Measurements from ENCODE around the gene TMEM135.

The TMEM135 gene

DNA sequence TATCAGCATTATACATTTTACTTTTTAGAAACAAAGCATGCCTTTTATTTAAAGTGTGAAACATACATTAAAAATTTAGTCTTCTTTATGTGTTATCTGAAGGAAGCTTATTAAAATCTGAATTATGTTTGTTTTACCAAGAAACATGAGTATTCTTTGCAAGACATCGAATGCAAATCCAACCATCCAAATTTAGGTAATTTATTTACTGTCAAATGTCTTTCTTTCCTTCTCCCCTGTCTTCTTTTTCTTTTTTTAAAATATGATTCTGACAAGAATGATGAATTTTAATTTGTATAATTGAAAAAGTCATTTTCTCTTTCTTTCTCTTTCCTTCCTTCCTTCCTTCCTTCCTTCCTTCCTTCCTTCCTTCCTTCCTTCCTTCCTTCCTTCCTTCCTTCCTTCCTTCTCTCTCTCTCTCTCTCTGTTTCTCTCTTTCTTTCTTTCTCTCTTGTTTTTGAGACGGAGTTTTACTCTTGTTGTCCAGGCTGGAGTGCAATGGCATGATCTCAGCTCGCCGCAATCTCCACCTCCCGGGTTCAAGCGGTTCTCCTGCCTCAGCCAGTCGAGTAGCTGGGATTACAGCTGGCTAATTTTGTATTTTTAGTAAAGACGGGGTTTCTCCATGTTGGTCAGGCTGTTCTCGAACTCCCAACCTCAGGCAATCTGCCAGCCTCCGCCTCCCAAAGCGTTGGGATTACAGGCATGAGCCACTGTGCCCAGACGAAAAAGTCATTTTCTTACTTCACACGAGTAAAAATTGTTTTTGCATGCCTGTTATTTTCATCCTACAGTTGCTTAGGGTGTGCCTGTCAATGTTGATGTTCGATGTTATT lies 157.5 kb downstream of the TMEM135 start:
- DNase-seq (ENCODE audit: low spot score): no peak

DNA sequence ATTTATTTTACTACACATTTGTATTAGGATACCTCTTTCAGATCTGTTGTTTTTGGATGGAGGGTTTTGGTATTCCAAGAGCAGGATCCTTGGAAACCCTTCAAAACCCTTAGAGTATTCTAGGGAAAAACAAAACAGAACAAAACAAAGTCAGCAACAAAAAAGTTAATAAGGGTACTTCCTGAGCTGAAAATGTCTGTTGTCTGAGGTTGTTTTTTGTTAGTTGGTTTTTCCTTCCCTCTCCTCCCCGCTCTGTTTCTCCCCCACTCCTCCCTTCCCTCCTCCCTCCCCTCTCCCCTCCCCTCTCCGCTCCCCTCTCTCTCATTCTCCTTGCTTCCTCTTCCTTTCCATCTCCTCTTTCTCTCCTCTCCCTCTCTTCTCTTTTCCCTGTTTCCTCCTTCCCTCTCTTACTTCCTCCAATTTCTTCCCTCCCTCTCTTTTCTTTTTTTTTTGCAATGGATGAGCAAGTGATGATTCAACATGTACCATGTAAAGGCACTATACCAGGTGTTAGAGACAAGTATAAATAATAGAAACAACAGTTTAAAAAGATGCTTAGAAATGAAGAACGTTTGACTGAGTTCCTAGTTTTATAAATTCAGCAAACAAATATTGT lies 160.6 kb downstream of the TMEM135 start:
- DNase-seq (ENCODE audit: low spot score): no peak

DNA sequence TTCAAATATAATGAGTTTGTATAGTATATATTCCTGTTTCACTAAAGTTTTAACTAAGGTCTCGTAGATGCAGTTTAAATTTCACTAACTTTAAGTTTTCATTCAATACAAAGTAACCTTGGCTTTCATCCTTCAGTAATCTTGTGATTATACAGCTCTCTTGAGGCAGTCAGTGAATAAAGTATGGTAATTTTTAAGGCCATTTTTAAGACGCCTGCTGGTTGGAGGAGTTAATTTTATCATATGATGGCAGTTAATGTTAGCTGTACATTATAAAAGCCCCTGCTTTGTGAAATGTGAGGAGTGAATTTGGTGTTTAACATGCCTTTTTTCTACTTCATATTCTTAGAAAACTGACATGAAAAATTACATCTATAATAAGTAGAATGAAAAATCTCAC lies 163.6 kb downstream of the TMEM135 start:
- DNase-seq (ENCODE audit: low spot score): no peak

DNA sequence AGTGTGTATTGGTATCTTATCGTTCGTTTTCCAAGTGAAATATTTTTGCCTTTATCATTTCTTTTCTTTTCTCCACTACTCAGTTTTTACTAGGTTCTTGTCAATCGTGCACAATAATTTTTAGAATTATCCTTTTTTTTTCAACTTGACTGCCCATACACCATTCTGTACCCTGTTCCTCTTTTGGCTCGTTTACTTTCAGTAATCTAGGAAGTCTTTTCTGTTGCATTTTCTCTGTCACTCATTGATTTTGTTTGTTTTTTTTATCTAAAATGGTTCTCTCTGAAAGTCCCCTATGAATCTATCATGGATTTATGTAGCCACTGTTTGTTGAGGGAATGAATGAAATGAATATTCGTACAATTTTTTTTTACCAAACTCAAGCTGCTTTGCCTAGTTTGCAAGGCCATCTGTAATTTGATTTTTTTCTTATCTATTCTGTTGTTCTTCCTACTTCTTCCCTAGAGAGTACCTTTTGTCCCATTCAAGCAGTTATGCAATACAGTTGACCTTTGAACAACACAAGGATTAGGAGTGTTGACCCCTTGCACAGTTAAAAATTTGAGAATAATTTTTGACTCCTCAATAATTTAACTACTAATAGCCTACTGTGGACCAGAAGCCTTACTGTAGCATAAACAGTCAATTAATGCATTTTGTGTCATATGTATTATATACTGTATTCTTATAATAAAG lies 166.3 kb downstream of the TMEM135 start:
- DNase-seq (ENCODE audit: low spot score): no peak

DNA sequence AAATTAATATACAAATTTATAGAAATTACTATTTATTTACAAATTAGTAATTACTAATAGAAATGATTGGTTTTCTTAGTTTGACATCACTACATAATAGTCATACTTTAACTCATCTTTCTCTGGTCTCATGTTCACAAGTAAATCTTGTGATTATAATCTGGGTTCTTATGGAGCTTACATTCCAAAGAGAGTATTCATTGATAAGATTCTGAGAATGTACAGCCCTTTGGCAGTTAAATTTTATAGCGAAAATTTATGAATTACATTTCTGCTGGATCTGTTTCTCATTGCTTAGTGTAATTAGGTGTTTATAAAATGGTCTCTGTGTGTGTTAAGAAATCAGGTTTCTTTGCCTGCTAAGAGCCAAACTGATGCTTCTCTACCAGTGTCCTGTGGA lies 175.2 kb downstream of the TMEM135 start:
- no peak for DNase-seq (ENCODE audit: low spot score)

DNA sequence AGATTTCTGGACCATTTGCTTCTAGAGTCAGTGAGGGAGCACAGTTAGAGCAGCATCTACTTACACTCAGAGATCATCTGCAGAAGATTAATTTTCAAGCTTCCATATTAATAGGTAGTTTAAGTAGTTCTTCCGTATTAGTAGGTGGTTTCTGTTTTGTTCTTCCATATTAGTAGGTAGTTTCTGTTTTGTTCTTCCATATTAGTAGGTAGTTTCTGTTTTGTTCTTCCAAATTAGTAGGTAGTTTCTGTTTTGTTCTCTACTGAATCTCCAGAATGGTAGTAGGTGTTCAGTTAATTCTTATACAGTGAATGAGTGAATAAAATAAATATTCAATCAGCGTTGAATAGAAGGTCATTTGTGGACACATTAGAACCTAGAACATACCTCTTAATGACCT lies 175.7 kb downstream of the TMEM135 start:
- DNase-seq (ENCODE audit: low spot score): no peak

DNA sequence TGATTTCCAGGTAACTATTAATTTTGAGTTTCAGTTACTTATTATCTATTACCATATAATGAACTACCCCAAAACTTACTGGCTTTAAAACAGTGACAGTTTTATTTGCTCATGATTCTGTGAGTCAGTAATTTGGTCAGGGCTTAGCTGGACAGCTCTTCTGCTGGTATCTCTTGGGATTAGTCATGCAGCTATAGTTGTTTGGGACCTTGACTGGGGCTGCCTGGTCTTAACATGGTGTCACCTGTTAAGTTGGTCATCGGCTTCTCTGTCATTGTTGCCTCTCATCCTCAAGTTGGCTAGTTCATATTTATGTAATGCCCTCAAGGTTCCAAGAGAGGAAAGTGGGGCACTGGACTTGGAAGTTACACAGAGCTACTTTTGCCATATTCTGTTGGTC lies 177.5 kb downstream of the TMEM135 start:
- DNase-seq (ENCODE audit: low spot score): no peak

DNA sequence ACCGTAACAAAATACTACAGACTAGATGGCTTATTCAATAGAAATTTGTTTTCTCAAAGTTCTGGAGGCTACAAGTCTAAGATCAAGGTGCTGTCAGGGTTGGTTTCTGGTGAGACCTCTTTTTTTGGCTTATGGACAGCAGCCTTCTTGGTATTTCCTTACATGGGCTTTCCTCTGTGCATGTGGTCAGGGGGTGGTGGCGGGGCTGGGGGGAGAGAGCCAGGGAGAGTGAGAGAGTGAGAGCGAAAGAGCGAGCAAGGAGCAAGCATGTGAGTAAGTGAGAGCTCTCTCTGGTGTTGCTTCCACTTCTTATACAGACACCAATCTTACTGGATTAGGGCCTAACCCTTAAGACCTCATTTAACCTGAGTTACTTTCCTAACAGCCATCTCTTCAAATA lies 181.5 kb downstream of the TMEM135 start:
- DNase-seq (ENCODE audit: low spot score): no peak

DNA sequence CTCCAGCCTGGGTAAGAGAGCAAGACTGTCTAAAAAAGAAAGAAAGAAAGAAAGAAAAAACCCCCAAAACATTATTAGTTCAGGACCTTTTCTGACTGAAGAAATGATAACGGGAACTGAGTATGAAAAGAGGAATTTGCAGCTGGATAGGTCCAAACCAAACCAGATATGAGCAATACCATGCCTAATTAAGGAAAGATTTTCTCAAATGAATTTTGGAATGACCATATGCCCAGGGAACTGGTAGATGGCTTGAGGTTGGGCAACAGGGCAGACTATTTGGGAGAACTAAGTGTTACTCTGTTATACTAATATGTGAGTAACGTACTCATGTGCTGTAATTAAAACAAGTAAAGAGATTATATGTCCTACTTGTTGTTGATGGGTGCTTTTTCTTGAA lies 186.1 kb downstream of the TMEM135 start:
- DNase-seq (ENCODE audit: low spot score): no peak

DNA sequence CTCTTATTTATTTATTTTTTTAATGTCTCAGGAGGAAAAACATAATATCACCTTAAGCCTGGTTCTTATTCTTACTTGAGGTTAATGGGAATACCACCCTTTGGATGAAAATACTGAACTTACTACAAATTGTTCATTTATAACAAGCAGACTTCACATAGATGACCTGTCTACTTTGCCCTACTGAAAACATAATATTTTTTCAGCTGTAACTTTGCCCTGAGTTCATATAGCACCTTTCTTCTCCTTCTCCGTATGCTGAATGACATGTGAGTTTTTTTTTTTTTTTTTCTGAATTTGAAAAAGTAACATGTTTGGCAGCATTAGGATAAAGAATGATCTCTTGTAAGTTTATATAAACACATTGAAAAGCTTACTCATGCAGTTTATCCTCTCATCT lies 186.8 kb downstream of the TMEM135 start:
- no peak for DNase-seq (ENCODE audit: low spot score)

DNA sequence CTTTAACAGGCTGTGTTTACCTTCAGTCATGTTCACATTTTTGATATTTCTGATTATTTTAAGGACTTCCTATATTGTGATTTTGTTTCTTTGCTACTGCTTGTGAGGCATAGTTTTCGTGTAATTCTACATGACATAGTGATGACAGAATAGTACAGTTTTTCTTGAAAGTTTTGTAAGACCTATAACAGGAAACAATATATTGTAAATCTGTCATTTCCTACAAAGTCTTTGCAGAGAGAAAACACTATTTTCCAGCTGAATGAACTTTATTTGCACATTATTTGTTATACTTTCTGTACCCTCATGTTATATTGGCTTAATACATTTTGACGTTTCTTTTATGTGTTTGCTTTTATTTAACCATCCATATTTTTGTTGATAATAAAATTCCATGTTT lies 191.1 kb downstream of the TMEM135 start:
- DNase-seq (ENCODE audit: low spot score): no peak

DNA sequence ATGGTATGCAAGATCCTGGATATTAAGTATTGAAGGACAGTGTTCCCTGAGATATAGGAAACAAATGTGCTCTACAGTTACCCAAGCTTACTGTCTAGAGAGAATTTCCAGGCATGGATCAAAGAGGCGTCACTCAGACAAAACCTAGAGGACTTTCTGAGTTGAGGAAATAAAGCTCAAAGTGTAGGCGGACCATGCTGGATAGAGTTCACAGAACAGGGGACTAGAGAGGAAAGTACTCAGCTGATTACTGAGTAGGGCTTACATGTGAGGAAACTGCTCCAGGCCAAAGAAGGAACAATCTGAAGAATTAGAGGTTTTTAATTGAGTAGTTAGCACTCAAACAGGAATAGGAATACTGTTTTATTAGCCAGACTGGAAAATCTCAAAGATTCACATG lies 193.3 kb downstream of the TMEM135 start:
- no peak for DNase-seq (ENCODE audit: low spot score)

DNA sequence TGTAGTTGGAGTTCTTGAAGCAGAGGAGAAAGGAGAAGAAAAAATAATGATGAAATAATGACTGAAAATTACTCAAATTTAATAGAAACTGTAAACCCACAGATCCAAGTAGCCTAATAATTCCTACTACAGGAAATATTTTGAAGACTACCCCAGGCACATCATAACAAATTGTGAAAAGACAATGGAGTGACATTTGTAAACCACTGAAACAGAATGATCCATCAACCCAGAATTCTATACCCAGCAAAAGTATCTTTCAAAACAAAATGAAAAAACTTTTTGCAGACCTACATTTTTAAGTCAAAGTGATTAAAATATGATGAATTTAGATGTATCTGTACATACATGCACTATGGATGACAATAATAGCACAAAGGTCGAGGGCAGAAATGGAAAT lies 194.6 kb downstream of the TMEM135 start:
- no peak for DNase-seq (ENCODE audit: low spot score)

DNA sequence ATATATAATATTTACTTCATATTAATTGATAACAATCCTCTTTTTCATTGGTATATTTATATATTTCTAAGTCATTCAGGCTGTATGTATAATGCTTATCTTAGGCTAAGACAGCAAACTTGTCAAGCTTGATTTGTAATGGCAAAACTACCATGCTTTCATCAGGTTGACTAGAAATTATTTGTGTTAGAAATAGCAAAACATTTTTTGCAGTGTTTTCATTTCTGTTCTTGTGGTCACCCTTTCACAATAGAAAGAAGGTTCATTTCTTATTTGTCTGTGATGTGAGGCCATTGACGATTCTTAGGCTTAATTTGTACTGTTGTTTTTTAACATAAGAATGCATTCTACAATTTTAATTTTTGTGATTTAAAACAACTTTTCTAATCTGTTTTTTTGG lies 197.6 kb downstream of the TMEM135 start:
- DNase-seq (ENCODE audit: low spot score): no peak

DNA sequence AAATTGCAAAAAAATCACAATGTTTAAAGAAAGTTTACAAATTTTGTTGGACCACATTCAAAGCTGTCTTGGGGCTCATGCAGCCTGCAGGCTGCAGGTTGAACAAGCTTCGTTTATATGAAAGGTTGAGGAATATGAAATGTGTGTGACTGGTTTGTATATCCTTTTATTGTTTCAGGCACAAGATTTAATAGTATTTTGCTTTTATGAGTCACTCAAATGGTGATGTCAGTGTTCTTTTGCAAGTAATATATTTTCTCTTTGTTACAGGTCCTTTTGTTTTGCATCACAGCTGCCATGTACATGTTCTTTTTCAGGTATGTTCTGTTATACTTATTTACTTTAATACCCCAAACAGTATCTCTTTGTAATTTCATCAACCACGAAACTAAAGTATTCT lies 198.6 kb downstream of the TMEM135 start:
- no peak for DNase-seq (ENCODE audit: low spot score)

DNA sequence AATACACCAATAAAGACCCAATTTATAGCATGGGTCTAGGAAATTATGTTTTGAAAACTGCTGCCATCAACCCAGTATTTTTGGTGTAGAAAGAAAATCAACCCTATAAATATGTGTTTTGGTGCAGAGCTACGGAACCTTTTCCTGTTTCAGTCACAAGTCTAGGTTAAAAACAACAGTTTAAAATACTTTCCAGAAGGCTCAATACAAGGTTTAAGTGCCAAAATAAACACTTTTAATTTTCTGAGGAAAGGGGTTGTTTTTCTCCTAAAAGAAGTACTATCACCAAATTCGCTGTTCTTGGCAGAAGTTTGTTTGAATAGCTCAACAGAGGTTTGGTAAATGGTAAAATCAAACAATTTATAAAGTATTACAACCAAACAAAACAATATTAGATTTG lies 201.3 kb downstream of the TMEM135 start:
- DNase-seq (ENCODE audit: low spot score): no peak

DNA sequence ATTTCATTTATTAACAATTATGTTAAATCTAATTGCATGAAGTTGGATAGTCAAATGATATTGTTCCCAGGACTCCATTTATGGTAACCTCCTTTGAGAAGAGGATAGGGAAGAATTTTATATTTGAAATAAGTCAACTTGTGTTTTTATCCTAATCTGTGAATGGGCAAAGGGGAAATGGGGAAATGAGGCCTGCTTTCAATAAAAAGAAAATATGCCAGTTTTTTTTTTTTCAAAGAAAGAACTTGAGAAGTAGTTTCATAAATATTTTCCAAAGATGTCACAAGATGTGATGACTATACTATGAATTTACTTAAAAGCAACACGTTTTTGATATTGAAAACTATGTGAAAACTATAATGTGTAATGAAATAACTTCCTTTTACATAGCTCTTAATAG lies 201.8 kb downstream of the TMEM135 start:
- DNase-seq (ENCODE audit: low spot score): no peak

DNA sequence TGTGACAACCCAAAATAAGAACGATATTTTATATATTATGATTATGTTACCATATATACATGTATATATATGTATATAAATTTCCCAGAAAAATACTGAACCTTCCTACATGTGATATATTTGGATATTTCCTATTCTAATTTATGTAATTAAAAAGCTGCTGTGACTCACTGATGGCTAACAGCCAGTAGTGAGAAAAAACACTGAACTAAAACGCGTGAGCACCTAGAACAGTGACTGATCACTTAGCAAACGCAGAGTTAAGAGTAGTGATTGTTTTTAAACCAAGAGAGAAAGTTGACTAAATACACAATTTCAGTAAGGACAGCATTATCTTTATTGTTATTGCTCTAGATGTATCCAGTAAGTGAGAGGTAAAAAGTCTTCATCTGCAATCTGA lies 213.8 kb downstream of the TMEM135 start:
- DNase-seq (ENCODE audit: low spot score): no peak

DNA sequence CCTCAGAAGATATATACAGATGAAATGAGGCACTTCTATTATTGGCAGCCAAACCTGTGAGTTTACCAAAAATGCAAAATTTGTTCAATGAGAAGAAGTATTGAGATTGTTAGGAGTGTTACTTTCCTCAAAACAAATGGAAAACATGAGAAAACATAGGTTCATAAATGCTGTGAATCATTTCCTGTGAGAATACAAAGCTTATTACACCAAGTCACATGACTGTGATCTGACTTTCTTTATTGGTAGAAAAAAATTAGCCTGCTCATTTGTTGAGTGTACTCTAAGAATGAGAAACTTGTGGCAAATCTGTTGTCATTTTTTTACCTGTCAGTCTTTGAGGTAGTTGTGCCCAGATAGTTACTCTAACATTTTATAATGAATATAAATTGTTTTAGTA lies 215.1 kb downstream of the TMEM135 start:
- DNase-seq (ENCODE audit: low spot score): no peak

DNA sequence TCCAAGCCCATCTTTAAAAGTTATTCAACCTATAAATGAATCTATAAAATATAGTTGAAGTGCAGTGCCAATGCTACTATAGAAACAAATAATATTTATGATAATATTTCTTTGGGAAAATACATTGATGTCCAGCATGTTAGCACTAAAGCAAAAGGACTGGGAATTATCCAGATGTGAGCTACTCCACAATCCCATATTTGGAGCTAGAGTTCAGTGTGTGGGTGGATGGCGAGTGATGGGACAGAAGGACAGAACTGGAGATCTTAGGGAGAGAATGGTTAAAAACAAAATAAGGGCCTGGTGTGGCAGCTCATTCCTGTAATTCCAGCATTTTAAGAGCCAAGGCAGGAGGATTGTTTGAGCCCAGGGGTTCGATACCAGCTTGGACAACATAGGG lies 216.8 kb downstream of the TMEM135 start:
- no peak for DNase-seq (ENCODE audit: low spot score)

DNA sequence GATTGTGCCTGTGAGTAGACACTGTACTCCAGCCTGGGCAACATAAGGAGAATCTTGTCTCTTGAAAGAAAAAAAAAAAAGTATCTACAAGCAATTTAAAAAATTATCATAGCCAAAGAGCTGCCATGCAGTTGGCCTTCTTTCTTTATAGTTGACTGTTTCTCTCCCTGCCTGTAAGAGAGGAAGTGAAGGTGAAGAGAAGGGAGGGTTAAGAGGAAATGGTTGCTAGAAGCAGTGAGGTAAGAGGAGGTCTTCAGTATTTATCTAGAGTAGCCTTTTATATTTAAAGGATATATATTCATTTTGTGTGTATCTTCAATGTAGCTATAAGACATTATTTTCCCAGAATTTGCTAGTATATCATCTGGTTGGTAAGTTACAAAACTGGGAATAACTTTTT lies 217.9 kb downstream of the TMEM135 start:
- no peak for DNase-seq (ENCODE audit: low spot score)

DNA sequence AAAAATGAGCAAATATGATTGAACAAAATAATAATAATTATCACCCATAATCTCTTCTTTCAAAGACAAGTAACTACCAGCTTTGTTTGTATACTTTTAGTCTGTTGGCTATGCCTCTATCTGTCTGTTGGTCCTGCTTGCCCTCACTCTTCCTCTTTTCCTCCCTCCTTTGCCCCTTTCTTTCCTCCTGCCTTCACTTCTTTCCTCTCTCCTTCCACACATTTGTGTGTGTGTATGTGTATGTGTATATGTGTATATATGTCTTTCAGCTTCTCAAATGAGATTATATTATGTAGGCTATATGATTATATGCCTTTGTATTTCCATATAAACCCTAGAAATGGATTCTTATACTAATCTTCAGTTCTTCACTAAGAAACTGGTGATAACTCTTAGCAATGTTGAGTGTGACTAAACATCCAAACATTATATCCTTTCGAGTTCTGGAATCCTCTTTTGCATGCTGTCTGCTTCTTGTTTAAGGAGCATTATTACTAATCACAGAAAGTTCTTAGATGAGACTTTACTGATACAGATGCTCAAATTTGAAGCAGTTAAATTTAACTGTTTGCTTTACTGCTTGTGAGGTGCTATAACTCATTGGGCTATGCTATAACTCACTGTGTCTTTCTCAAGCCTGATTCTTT lies 219.1 kb downstream of the TMEM135 start:
- DNase-seq (ENCODE audit: low spot score): no peak
